Stomach (tissue), 9 donors: Measurements from ENCODE around the gene ZNF469. TPM values are rescaled to one million over a fixed set of nuclear protein-coding genes. Genes with fewer than 3 reads are reported as not detected.
A peak's percentile ranks its signal among the peaks of the same experiment; 100 is the strongest.

Source experiments
- DNase-seq, 2 donors: peaks; one replicate each; pipeline versions ENCODE4 v3.0.0 to v3.0.0-alpha.2; 2013 to 2019
- H3K27ac ChIP-seq, 5 donors: fragments of 200-600 bp in 4 of 5; sonication (generic) in 4 of 5; one replicate each; pipeline ENCODE4 v1.5.1; 2013 to 2019; ENCODE audit warnings: mild to moderate bottlenecking in 1 of 5, moderate library complexity in 1 of 5
- H3K27me3 ChIP-seq, 3 donors: fragments of 200-600 bp; sonication (generic); one replicate each; pipeline ENCODE4 v1.5.1; 2017 to 2019; ENCODE audit warnings: mixed run types in 1 of 3
- H3K36me3 ChIP-seq, 4 donors: fragments of 200-600 bp; sonication (generic); 1 replicate in 3 of 4; 2 replicates in 1 of 4; pipeline ENCODE4 v1.5.1; 2016 to 2019
- H3K4me1 ChIP-seq, 4 donors: fragments of 200-600 bp; sonication (generic); one replicate each; pipeline ENCODE4 v1.5.1; 2016 to 2019
- H3K4me3 ChIP-seq, 4 donors: fragments of 200-600 bp; sonication (generic) in 3 of 4; one replicate each; pipeline ENCODE4 v1.5.1; 2016 to 2019; ENCODE audit warnings: mild to moderate bottlenecking in 1 of 4
- H3K9me3 ChIP-seq, 4 donors: fragments of 200-600 bp; sonication (generic); one replicate each; pipeline ENCODE4 v1.5.1; 2016 to 2019
- CTCF ChIP-seq, 7 experiments: fragments of 450-650 bp in 4 of 7; fragments of 200-600 bp in 3 of 7; sonication (generic) in 3 of 7; IDR thresholded peaks; one replicate each; pipeline ENCODE4 v1.5.1; 2016 to 2019; ENCODE audit warnings: antibody characterized with exemption in 7 of 7, control low read depth in 2 of 7, mild to moderate bottlenecking in 1 of 7
- EP300 ChIP-seq: sonication (generic); formaldehyde crosslinking; IDR thresholded peaks from one replicate; pipeline ENCODE4 v1.6.1; 2017; ENCODE audit warnings: antibody characterized with exemption
- POLR2A ChIP-seq, 4 donors: fragments of 450-650 bp; IDR thresholded peaks; one replicate each; pipeline ENCODE4 v1.6.1; 2016; ENCODE audit warnings: antibody characterized with exemption in 4 of 4, control low read depth in 2 of 4, mild to moderate bottlenecking in 1 of 4, moderate library complexity in 1 of 4
- POLR2AphosphoS5 ChIP-seq, 3 donors: sonication (generic); formaldehyde crosslinking; IDR thresholded peaks; one replicate each; pipeline ENCODE4 v1.6.1; 2016; ENCODE audit warnings: antibody characterized with exemption in 3 of 3
- WGBS, 5 donors: extraction: QIAGEN DNeasy Blood & Tissue Kit in 3 of 5; methylation state at CpG; one replicate each; pipeline versions ENCODE4 v1.1.5 to v1.1.7; 2013 to 2018; 5-methylcytosine and 5-hydroxymethylcytosine counted together
- intact Hi-C: fragments of 100-400 bp; cut with DNase I; formaldehyde crosslinking; loops from one replicate; pipeline ENCODE4 v1.15.1; 2023; ENCODE audit warnings: low total_unique reads
- polyA plus RNA-seq, 3 donors: library from polyadenylated mRNA; stranded (reverse); fragments of 200-250 nt; gene quantifications; one replicate each; pipeline ENCODE4 v1.2.3, GENCODE V29; 2013
- total RNA-seq, 5 donors: library from RNA; depleted of rRNA; stranded (reverse); fragments of >200 nt; gene quantifications; one replicate each; pipeline versions ENCODE4 v1.1.0 to v1.2.3, GENCODE V29; 2014 to 2016
- donor health status: healthy with polysubstance abuse.
- donor health status: Bipolar disorder and iron deficiency.
- donor health status: healthy.

The ZNF469 gene
- total and polyA plus RNA-seq, 8 donors: under 0.01 to 6.2 (median 0.24) TPM

- no peak for DNase-seq
- peaks cover 32 to 46% (median 39%) of the 10 kb centered on the region in 4 donors for H3K4me1 ChIP-seq
- TF ChIP-seq POLR2A (IDR thresholded peaks at IDR 0.05) (no peak), CTCF (IDR thresholded peaks at IDR 0.05) (no peak), EP300 (no peak), POLR2AphosphoS5 (IDR thresholded peaks at IDR 0.05) (no peak)
- no peaks in the 10 kb centered on the region for H3K36me3 ChIP-seq
- H3K9me3 ChIP-seq: no peaks in the 10 kb centered on the region
- peaks cover 0 to 89% (median 29%) of the 10 kb centered on the region in 3 donors for H3K27me3 ChIP-seq
- intact Hi-C loops: no loop called here
- no peak overlapping the region for H3K4me3 ChIP-seq
- 87 to 93% (median 90%) methylated on average over 29 to 31 of the region's 31 CpGs for WGBS, 5 donors
- H3K27ac ChIP-seq: no peak overlapping the region
These were observed 3.4 kb downstream of the ZNF469 start for GRCh38 chr16:88385831-88386815.

- Histone ChIP-seq H3K4me1 (peaks cover 32 to 46% (median 36%) of the 10 kb centered on the region in 4 donors), H3K4me3 (no peak overlapping the region), H3K27me3 (peaks cover 0 to 86% (median 23%) of the 10 kb centered on the region in 3 donors), H3K9me3 (no peaks in the 10 kb centered on the region), H3K36me3 (no peaks in the 10 kb centered on the region), H3K27ac (peak overlapping the region; percentile 48 to 86 (median 76))
- intact Hi-C loops: no loop called here
- 77 to 82% (median 80%) methylated on average over 19 to 29 of the region's 29 CpGs for WGBS, 5 donors
- no peak for DNase-seq
- TF ChIP-seq POLR2AphosphoS5 (IDR thresholded peaks at IDR 0.05) (no peak), CTCF (IDR thresholded peaks at IDR 0.05) (no peak), EP300 (no peak), POLR2A (IDR thresholded peaks at IDR 0.05) (no peak)
These were observed 4.5 kb downstream of the ZNF469 start for GRCh38 chr16:88387180-88387765.

- 35 to 54% (median 39%) methylated on average over 10 to 27 of the region's 27 CpGs for WGBS, 5 donors
- intact Hi-C loops: no loop called here
- H3K4me1 ChIP-seq: peaks cover 31 to 45% (median 34%) of the 10 kb centered on the region in 4 donors
- H3K4me3 ChIP-seq: no peak overlapping the region
- TF ChIP-seq CTCF (IDR thresholded peaks at IDR 0.05) (no peak), POLR2AphosphoS5 (IDR thresholded peaks at IDR 0.05) (peak in 2 of 3 donors; percentile 61 to 75), POLR2A (IDR thresholded peaks at IDR 0.05) (no peak)
- peak overlapping the region; percentile 48 to 86 (median 76) for H3K27ac ChIP-seq
- no peaks in the 10 kb centered on the region for H3K9me3 ChIP-seq
- DNase-seq: peak; percentile 90 to 92
- no peaks in the 10 kb centered on the region for H3K36me3 ChIP-seq
- H3K27me3 ChIP-seq: peaks cover 0 to 87% (median 18%) of the 10 kb centered on the region in 3 donors
These were observed 5.3 kb downstream of the ZNF469 start for GRCh38 chr16:88387941-88388627.

- Histone ChIP-seq H3K4me3 (no peak overlapping the region), H3K27me3 (peaks cover 0 to 84% (median 8%) of the 10 kb centered on the region in 3 donors), H3K4me1 (peaks cover 22 to 40% (median 26%) of the 10 kb centered on the region in 4 donors), H3K9me3 (no peaks in the 10 kb centered on the region), H3K27ac (peak overlapping the region in 2 of 5 donors; percentile 76 to 86), H3K36me3 (no peaks in the 10 kb centered on the region)
- no peak for DNase-seq
- TF ChIP-seq POLR2A (IDR thresholded peaks at IDR 0.05): no peak
- no peak for TF ChIP-seq CTCF (IDR thresholded peaks at IDR 0.05)
- no peak for TF ChIP-seq EP300
- no peak for TF ChIP-seq POLR2AphosphoS5 (IDR thresholded peaks at IDR 0.05)
- intact Hi-C loops: no loop called here
- WGBS, 5 donors: 88 to 93% (median 91%) methylated on average over 23 to 24 of the region's 24 CpGs
These were observed 6.4 kb downstream of the ZNF469 start for GRCh38 chr16:88389191-88389590.
